Kidney capillary endothelial cell (primary cell): ENCODE measurements around the gene MED8.

ENCODE experiments used
- DNase-seq: peaks from one replicate; pipeline ENCODE4 v3.0.0-alpha.2; 2018; ENCODE audit warnings: low spot score

Gene MED8

GRCh38 chr1:43358746-43359693, 30.6 kb downstream of the MED8 start, which contains the start of gene CDC20:
CDC20 (plus strand) TSS chr1:43358981; CDS start chr1:43359216, 235 bp downstream.
- DNase-seq = peak; percentile 98

- DNase-seq = peak; percentile 52
These were observed 31.4 kb downstream of the MED8 start for GRCh38 chr1:43358121-43358745.

GRCh38 chr1:43357251-43357650, 32.3 kb downstream of the MED8 start:
- DNase-seq = no peak

DNA sequence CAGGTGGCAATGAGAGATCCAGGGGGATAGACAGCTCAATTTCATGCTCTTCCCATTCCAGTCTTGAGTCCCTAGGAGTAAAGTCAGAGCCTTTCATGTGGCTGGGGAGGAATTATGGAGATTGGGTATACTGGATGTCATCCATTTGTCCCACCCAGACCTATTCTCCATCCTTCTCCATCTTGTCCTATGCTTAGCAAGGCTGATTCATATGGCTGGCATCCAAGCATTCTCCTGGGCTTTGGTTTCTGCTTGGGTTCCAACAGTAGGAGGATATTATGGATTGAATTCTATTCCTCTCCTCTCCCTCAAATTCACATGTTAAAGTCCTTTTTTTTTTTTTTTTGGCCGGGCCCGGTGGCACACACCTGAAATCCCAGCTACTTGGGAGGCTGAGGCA, 34.7 kb downstream of the MED8 start:
- DNase-seq = no peak

DNA sequence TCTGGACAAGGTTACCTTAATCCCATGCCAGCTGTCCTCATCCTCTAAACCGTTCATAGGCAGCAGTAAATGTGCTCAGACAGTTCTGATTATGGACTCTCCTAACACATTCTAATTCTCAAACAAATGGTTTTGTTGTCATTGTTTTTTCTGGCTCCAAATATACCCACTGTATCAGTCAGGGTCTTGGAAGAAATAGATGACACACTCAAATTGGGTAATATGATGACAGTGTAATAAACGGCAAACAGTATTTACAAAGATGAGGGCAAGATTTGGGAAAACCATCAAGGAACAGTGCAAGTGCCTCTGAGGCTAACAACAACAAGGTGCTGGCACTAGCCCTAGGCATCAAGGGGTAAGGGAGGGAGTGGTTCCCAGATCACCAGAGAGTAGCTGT, 35.1 kb downstream of the MED8 start:
- DNase-seq = no peak

- DNase-seq = no peak
These were observed 36.7 kb downstream of the MED8 start for GRCh38 chr1:43352881-43353280.

- DNase-seq = no peak
These were observed 37.3 kb downstream of the MED8 start for GRCh38 chr1:43352351-43352705.

GRCh38 chr1:43351421-43352350, 37.9 kb downstream of the MED8 start:
- DNase-seq = no peak

- no peak for DNase-seq
These were observed 38.6 kb downstream of the MED8 start for GRCh38 chr1:43350976-43351375.

GRCh38 chr1:43349594-43350306, 39.9 kb downstream of the MED8 start:
- DNase-seq = no peak

- DNase-seq = no peak
These were observed 40.6 kb downstream of the MED8 start for GRCh38 chr1:43348809-43349593.

- DNase-seq = no peak
These were observed 41.2 kb downstream of the MED8 start for GRCh38 chr1:43348343-43348808.

DNA sequence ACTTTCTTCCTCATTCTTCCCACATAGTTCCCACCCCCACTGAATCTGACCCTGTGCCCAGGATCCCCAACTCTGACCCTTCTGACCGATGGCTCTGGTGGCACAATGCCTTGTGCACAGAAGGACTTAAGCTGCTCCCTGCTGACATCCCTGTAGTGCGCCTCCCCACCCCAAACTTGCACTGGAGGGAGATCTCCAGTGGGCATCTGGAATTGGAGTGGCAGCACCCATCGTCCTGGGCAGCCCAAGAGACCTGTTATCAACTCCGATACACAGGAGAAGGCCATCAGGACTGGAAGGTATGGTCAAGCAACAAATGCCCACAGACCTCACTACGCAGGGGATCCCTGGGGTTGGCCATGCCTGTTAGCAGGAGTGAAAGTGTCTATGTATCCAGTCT, 43.0 kb downstream of the MED8 start:
- no peak for DNase-seq

GRCh38 chr1:43345120-43345519, 44.5 kb downstream of the MED8 start:
- DNase-seq = no peak

DNA sequence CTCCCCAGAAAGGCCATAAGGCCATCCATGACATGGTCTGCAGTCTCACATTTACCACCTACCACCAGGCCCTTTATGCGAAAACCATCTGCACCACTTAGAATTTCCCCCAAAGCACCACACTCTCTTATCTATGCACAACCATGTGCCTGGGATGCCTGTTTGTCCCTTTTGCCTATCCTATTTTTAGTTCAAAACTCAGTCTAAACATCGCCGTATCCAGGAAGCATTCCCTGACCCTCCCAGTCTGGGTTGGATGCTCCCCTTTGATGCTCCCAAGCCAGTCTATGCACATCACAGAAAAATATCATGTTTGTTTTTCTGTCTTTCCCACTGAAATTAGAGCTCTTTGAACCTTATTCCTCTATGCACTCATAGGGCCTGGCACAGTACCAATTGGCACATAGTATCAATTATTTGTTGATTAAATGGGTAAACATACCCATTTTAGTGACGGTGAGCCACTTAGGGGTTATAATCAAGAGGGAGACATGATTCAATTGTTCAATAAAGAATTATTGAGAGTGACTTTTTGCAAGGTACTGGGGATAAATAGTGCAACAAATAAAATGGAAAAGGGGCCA, 45.2 kb downstream of the MED8 start:
- no peak for DNase-seq

DNA sequence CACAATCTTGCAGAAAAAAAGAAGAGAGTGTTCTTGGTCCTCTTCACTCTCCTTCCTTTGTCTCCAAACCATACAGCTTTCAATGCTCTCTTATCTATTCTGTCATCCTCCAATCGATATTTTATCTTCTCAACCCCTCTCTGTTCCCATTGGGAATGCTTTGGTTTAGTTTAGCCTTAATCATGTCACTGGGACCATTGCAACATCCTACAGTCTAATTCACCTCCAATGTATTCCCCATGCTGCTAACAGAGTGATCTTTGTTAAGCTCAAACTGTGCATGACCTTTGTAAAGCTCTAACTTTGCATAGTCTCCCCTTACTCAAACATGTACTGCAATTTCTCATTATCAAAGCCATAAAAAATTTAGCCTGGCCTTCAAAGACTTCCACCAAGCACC, 49.0 kb downstream of the MED8 start:
- no peak for DNase-seq

- DNase-seq = no peak
These were observed 49.9 kb downstream of the MED8 start for GRCh38 chr1:43339584-43340232.

- DNase-seq = no peak
These were observed 51.6 kb downstream of the MED8 start for GRCh38 chr1:43338001-43338400.

- DNase-seq = no peak
These were observed 52.0 kb downstream of the MED8 start, which contains the start of gene MPL for GRCh38 chr1:43337588-43337987. MPL (plus strand) TSS chr1:43337818; CDS start chr1:43337849, 31 bp downstream.
